CD4-positive, alpha-beta memory T cell (primary cell): Measurements from ENCODE around the gene PPIP5K1. TPM values are rescaled to one million over a fixed set of nuclear protein-coding genes. Genes with fewer than 3 reads are reported as not detected.
"Not testable (repeated sequence)": the region's sequence is repeated elsewhere in the genome, so short reads cannot be mapped to it uniquely, and the experiment has no call there.

Experiments used
- CTCF ChIA-PET: fragments of 350-600 bp; sonication (Branson Sonifier 250); formaldehyde crosslinking; loops from one replicate; lab custom pipeline; 2021; ENCODE audit warnings: inconsistent platforms; ENCODE audit not compliant: partially characterized antibody; lab: Charles Lee
- POLR2A ChIA-PET: fragments of 350-600 bp; sonication (Branson Sonifier 250); formaldehyde crosslinking; loops from one replicate; lab custom pipeline; 2021; ENCODE audit not compliant: partially characterized antibody; lab: Charles Lee
- DNase-seq, 5 donors: peaks; one replicate each; pipeline versions ENCODE4 v3.0.0 to v3.0.0-alpha.2; 2020 to 2022; ENCODE audit warnings: mixed read lengths in 1 of 5
- H3K27ac ChIP-seq: one replicate; pipeline ENCODE4 v1.7.0; 2013; ENCODE audit warnings: low read depth, low read length
- H3K27me3 ChIP-seq: 2 replicates; pipeline ENCODE4 v1.7.0; 2013; ENCODE audit warnings: mild to moderate bottlenecking, low read length, moderate library complexity; ENCODE audit not compliant: insufficient read depth
- H3K36me3 ChIP-seq: 2 replicates; pipeline ENCODE4 v1.7.0; 2013; ENCODE audit warnings: mild to moderate bottlenecking, low read length, moderate library complexity; ENCODE audit not compliant: insufficient read depth
- H3K4me1 ChIP-seq: 2 replicates; pipeline ENCODE4 v1.7.0; 2013; ENCODE audit warnings: mild to moderate bottlenecking, low read length, moderate library complexity; ENCODE audit not compliant: insufficient read depth
- H3K4me3 ChIP-seq, 2 donors: one replicate each; pipeline ENCODE4 v1.7.0; 2013; ENCODE audit warnings: low read length in 2 of 2, mild to moderate bottlenecking in 1 of 2
- H3K9me3 ChIP-seq, 2 donors: one replicate each; pipeline ENCODE4 v1.7.0; 2013; ENCODE audit warnings: low read length in 2 of 2, control low read depth in 1 of 2; ENCODE audit not compliant: control insufficient read depth in 1 of 2
- H3K27ac Mint-ChIP-seq, 7 donors: one replicate each; pipeline ENCODE4 v1.8.0; 2020 to 2021; ENCODE audit warnings: mixed read lengths in 7 of 7, mild to moderate bottlenecking in 6 of 7, inconsistent platforms in 3 of 7, moderate library complexity in 3 of 7
- H3K27me3 Mint-ChIP-seq, 2 donors: one replicate each; pipeline ENCODE4 v1.8.0; 2020 to 2021; ENCODE audit warnings: mixed read lengths in 2 of 2
- H3K36me3 Mint-ChIP-seq, 2 donors: one replicate each; pipeline ENCODE4 v1.8.0; 2020 to 2021; ENCODE audit warnings: mixed read lengths in 2 of 2, inconsistent platforms in 1 of 2, mild to moderate bottlenecking in 1 of 2
- H3K4me1 Mint-ChIP-seq, 4 donors: one replicate each; pipeline ENCODE4 v1.8.0; 2020 to 2021; ENCODE audit warnings: mixed read lengths in 4 of 4, mild to moderate bottlenecking in 1 of 4
- H3K4me3 Mint-ChIP-seq, 8 donors: one replicate each; pipeline ENCODE4 v1.8.0; 2020 to 2021; ENCODE audit warnings: mixed read lengths in 8 of 8, mild to moderate bottlenecking in 7 of 8, moderate library complexity in 6 of 8, inconsistent platforms in 3 of 8
- H3K9me3 Mint-ChIP-seq, 8 donors: one replicate each; pipeline ENCODE4 v1.8.0; 2020 to 2021; ENCODE audit warnings: mixed read lengths in 8 of 8, mild to moderate bottlenecking in 5 of 8, inconsistent platforms in 3 of 8, moderate library complexity in 1 of 8
- intact Hi-C: fragments of 100-400 bp; cut with micrococcal nuclease; formaldehyde crosslinking; loops from one replicate; pipeline ENCODE4 v1.15.1; 2023
- polyA plus RNA-seq, 2 donors: library from polyadenylated mRNA; unstranded; fragments of 300-500 nt; fragmentation: Illumina TruSeq; gene quantifications; one replicate each; pipeline ENCODE4 v1.2.3, GENCODE V29; 2021
- total RNA-seq, 2 experiments: library from RNA; stranded (reverse); gene quantifications; one replicate each; pipeline ENCODE4 v1.2.3, GENCODE V29; 2021

Gene PPIP5K1
- total and polyA plus RNA-seq, 4 experiments from 2014 or later, result 4.4 to 66.6 (median 31.3) TPM

- H3K27ac Mint-ChIP-seq, H3K36me3 Mint-ChIP-seq, CTCF ChIA-PET, H3K4me3 ChIP-seq, POLR2A ChIA-PET, H3K9me3 ChIP-seq, intact Hi-C loops, H3K4me1 Mint-ChIP-seq, H3K27ac ChIP-seq, H3K27me3 ChIP-seq, DNase-seq, H3K9me3 Mint-ChIP-seq, H3K4me3 Mint-ChIP-seq, H3K4me1 ChIP-seq, H3K36me3 ChIP-seq, H3K27me3 Mint-ChIP-seq: not testable (repeated sequence)
These were observed 26.2 kb downstream of the PPIP5K1 start for GRCh38 chr15:43563793-43564192.

- H3K36me3 Mint-ChIP-seq, POLR2A ChIA-PET, CTCF ChIA-PET: not testable (repeated sequence)
These were observed 27.3 kb downstream of the PPIP5K1 start for GRCh38 chr15:43562753-43563152.

DNA sequence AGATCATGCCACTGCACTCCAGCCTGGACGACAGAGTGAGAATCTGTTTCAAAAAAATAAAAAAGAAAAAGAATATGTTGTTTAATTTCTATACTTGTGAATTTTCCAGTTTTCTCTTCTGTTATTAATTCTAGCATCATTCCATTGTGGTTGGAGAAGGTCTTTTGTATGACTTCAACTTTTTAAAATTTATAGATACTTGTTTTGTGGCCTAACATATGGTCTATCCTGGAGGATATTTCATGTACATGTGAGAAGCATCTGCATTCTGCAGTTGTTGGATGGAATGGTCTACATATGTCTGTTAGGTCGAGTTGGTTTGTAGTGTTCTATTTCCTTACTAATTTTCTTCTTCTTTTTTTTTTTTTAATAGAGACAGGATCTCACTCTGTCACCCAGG, 37.0 kb downstream of the PPIP5K1 start:
- POLR2A ChIA-PET, result no interaction called here
- Mint-ChIP-seq H3K9me3 (no peaks in the 10 kb centered on the region), H3K4me3 (no peak overlapping the region), H3K4me1 (no peaks in the 10 kb centered on the region), H3K27ac (no peak overlapping the region), H3K36me3 (peaks cover 18 to 20% of the 10 kb centered on the region in 2 donors), H3K27me3 (no peaks in the 10 kb centered on the region)
- Histone ChIP-seq H3K4me3 (no peak overlapping the region), H3K36me3 (no peaks in the 10 kb centered on the region), H3K9me3 (no peaks in the 10 kb centered on the region), H3K27ac (no peak overlapping the region), H3K4me1 (no peaks in the 10 kb centered on the region), H3K27me3 (no peaks in the 10 kb centered on the region)
- CTCF ChIA-PET, result no interaction called here
- intact Hi-C loops, result no loop called here
- no peak for DNase-seq

More at GRCh38 chr15:43562753-43563152, 27.3 kb downstream of the PPIP5K1 start:
- H3K36me3 ChIP-seq, H3K9me3 ChIP-seq, H3K27me3 ChIP-seq, H3K4me1 ChIP-seq, H3K9me3 Mint-ChIP-seq, H3K4me3 Mint-ChIP-seq, H3K4me3 ChIP-seq, H3K27ac ChIP-seq, H3K4me1 Mint-ChIP-seq, H3K27me3 Mint-ChIP-seq, DNase-seq, intact Hi-C loops, H3K27ac Mint-ChIP-seq: not testable (repeated sequence)

- Mint-ChIP-seq H3K27ac (no peak overlapping the region), H3K4me1 (no peaks in the 10 kb centered on the region), H3K4me3 (no peak overlapping the region), H3K36me3 (peaks cover 14 to 19% of the 10 kb centered on the region in 2 donors), H3K9me3 (peaks cover 0 to 4% (median 0%) of the 10 kb centered on the region in 8 donors), H3K27me3 (no peaks in the 10 kb centered on the region)
- H3K27ac ChIP-seq, result no peak overlapping the region
- no peaks in the 10 kb centered on the region for H3K9me3 ChIP-seq
- CTCF ChIA-PET, result no interaction called here
- DNase-seq, result no peak
- H3K36me3 ChIP-seq, result no peaks in the 10 kb centered on the region
- no peaks in the 10 kb centered on the region for H3K27me3 ChIP-seq
- H3K4me3 ChIP-seq, result no peak overlapping the region
- intact Hi-C loops, result no loop called here
- POLR2A ChIA-PET, result no interaction called here
- no peaks in the 10 kb centered on the region for H3K4me1 ChIP-seq
These were observed 37.8 kb downstream of the PPIP5K1 start for GRCh38 chr15:43552256-43552655.

DNA sequence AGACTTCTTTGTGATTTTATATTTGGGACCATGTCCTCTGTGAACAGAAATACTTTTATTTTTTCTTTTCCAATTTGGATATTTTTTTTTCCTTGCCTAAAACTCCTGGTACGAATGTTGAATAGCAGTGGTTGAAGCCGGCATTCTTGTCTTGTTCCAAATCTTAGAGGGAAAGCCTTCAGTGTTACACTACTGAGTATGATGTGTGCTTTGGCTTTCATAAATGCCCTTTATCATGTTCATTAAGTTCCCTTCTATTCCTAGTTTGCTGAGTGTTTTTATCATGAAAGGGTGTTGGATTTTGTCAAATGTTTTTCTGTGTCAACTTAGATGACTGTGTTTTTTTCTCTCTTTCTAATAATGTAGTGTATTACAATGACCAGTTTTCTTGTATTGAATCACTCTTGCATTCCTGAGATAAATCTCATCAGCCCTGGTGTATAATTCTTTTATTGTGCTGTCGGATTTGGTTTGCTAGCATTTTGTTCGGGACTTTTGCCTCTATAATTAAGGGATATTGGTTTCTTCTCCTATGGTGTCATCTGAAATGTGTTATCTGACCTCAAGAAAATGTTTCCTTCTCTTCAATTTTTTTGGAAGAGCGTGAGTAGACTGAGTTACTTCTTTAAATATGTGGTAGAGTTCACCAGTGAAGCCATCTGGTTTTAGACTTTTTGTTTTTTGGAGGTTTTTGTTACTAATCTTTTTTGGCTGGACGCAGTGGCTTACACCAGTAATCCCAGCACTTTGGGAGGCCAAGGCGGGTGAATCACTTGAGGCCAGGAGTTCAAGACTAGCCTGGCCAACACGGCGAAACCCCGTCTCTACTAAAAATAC, 39.3 kb downstream of the PPIP5K1 start:
- Mint-ChIP-seq H3K9me3 (peaks cover 0 to 4% (median 0%) of the 10 kb centered on the region in 8 donors), H3K27ac (peak overlapping the region in 1 of 7 donors; percentile 57), H3K4me1 (no peaks in the 10 kb centered on the region), H3K4me3 (no peak overlapping the region), H3K36me3 (peaks cover 13 to 15% of the 10 kb centered on the region in 2 donors), H3K27me3 (no peaks in the 10 kb centered on the region)
- Histone ChIP-seq H3K9me3 (no peaks in the 10 kb centered on the region), H3K27me3 (no peaks in the 10 kb centered on the region), H3K27ac (no peak overlapping the region), H3K4me3 (no peak overlapping the region), H3K36me3 (no peaks in the 10 kb centered on the region), H3K4me1 (no peaks in the 10 kb centered on the region)
- intact Hi-C loops, result no loop called here
- CTCF ChIA-PET, result no interaction called here
- no peak for DNase-seq
- POLR2A ChIA-PET, result no interaction called here

DNA sequence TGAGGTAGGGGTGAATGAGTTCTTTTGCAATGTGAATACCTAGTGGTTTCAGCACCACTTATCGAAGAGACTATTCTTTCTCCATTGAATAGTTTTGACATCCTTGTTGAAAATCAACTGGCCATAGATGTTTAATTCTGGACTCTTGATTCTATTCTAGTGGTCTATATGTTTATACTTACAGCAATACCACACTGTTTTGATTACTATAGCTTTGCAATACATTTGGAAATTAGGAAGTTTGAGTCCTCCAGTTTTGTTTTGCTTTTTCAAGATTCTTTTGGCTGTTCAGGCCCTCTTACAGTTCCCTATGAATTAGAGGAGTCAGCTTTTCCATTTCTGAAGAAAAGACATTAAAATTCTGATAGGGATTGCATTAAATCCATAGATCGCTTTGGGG, 42.5 kb downstream of the PPIP5K1 start:
- Mint-ChIP-seq H3K27ac (no peak overlapping the region), H3K4me3 (no peak overlapping the region), H3K36me3 (peaks cover 12 to 15% of the 10 kb centered on the region in 2 donors), H3K9me3 (peaks cover 0 to 4% (median 0%) of the 10 kb centered on the region in 8 donors), H3K4me1 (no peaks in the 10 kb centered on the region), H3K27me3 (no peaks in the 10 kb centered on the region)
- ChIA-PET CTCF (no interaction called here), POLR2A (no interaction called here)
- DNase-seq, result no peak
- Histone ChIP-seq H3K36me3 (no peaks in the 10 kb centered on the region), H3K4me1 (no peaks in the 10 kb centered on the region), H3K27ac (no peak overlapping the region), H3K4me3 (no peak overlapping the region), H3K9me3 (no peaks in the 10 kb centered on the region), H3K27me3 (no peaks in the 10 kb centered on the region)
- intact Hi-C loops, result no loop called here

GRCh38 chr15:43545426-43545825, 44.6 kb downstream of the PPIP5K1 start:
- ChIA-PET POLR2A (no interaction called here), CTCF (no interaction called here)
- intact Hi-C loops, result no loop called here
- no peak overlapping the region for H3K4me3 ChIP-seq
- H3K27me3 Mint-ChIP-seq, result no peaks in the 10 kb centered on the region
- H3K4me1 Mint-ChIP-seq, result peaks cover 0 to 5% (median 0%) of the 10 kb centered on the region in 4 donors
- H3K36me3 Mint-ChIP-seq, result peaks cover 5 to 8% of the 10 kb centered on the region in 2 donors
- H3K9me3 Mint-ChIP-seq, result peaks cover 0 to 4% (median 0%) of the 10 kb centered on the region in 8 donors
- H3K27ac ChIP-seq, result no peak overlapping the region
- H3K36me3 ChIP-seq, result no peaks in the 10 kb centered on the region
- H3K27ac Mint-ChIP-seq, result no peak overlapping the region
- no peaks in the 10 kb centered on the region for H3K9me3 ChIP-seq
- no peaks in the 10 kb centered on the region for H3K27me3 ChIP-seq
- H3K4me1 ChIP-seq, result no peaks in the 10 kb centered on the region
- H3K4me3 Mint-ChIP-seq, result no peak overlapping the region
- DNase-seq, result no peak
